Lower lobe of right lung (tissue), 2 donors: Measurements from ENCODE around the gene TAGLN3. TPM values are rescaled to one million over a fixed set of nuclear protein-coding genes. Genes with fewer than 3 reads are reported as not detected.

Source experiments
- ATAC-seq, 2 donors: fragments of 200-7000 bp; cut with Tn5 transposase; one replicate each; pipeline ENCODE4 v1.9.1; 2020 to 2022; ENCODE audit warnings: mild to moderate bottlenecking in 2 of 2, moderate library complexity in 2 of 2
- DNase-seq: peaks from one replicate; pipeline ENCODE4 v3.0.0-alpha.2; 2020
- H3K27ac ChIP-seq: fragments of 200-600 bp; one replicate; pipeline ENCODE4 v1.8.0; 2022
- H3K27me3 ChIP-seq: fragments of 200-600 bp; one replicate; pipeline ENCODE4 v1.8.0; 2022; ENCODE audit warnings: low read depth
- H3K36me3 ChIP-seq: fragments of 200-600 bp; one replicate; pipeline ENCODE4 v1.8.0; 2022; ENCODE audit warnings: mild to moderate bottlenecking
- H3K4me1 ChIP-seq: fragments of 200-600 bp; one replicate; pipeline ENCODE4 v1.8.0; 2022
- H3K4me3 ChIP-seq: fragments of 200-600 bp; one replicate; pipeline ENCODE4 v1.8.0; 2022; ENCODE audit warnings: mild to moderate bottlenecking
- H3K9me3 ChIP-seq: fragments of 200-600 bp; one replicate; pipeline ENCODE4 v1.8.0; 2022
- intact Hi-C: fragments of 100-400 bp; cut with DNase I; formaldehyde crosslinking; loops from one replicate; pipeline ENCODE4 v1.11.0; 2022
- total RNA-seq: library from RNA; stranded (reverse); fragmentation: NEBNext Ultra II Directional; extraction: Animal tissue kit (Norgen Biotek cat#: 25700); gene quantifications from one replicate; pipeline ENCODE4 v1.2.1, GENCODE V29; 2021
- TF ChIP-seq, protein P1 (sequence below): fragments of 200-600 bp; IDR thresholded peaks from one replicate; pipeline ENCODE4 v1.8.0; 2022; ENCODE audit warnings: antibody characterized with exemption, mild to moderate bottlenecking
- donor health status: DM: no; HTN: yes; CAD: no; lungs with severe emphysema.

TAGLN3 gene
- total RNA-seq, 1 donor from 2014 or later: 0.44 TPM

DNA sequence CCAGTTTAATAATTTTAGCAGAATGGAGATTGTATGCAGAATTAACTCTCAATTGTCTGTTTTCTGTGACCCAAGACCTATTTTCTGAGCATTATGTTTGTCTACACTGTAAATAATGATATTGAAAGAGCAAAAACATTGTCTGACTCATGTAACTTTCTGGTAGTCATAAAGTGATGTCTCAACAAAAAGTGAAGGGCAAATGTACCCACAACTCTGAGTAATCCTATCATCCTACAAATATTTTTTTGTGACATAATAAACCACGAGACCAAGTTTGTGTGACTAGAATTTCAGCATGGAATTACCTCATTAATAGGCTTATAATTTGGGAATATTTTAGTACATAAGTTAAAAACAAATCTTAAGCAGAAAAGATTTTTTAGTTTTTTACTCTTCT, 35.3 kb upstream of the TAGLN3 start:
- ATAC-seq (no peak), DNase-seq (no peak)
- Histone ChIP-seq H3K27ac (no peak overlapping the region), H3K9me3 (no peaks in the 10 kb centered on the region), H3K4me1 (peaks cover 16% of the 10 kb centered on the region), H3K27me3 (no peaks in the 10 kb centered on the region), H3K36me3 (peaks cover 5% of the 10 kb centered on the region), H3K4me3 (no peak overlapping the region)
- intact Hi-C loops: loop anchor here (10.0 kb wide), 1 partner anchor 249 kb away; no protein-coding TSS in a partner anchor
- TF ChIP-seq, protein P1, sequence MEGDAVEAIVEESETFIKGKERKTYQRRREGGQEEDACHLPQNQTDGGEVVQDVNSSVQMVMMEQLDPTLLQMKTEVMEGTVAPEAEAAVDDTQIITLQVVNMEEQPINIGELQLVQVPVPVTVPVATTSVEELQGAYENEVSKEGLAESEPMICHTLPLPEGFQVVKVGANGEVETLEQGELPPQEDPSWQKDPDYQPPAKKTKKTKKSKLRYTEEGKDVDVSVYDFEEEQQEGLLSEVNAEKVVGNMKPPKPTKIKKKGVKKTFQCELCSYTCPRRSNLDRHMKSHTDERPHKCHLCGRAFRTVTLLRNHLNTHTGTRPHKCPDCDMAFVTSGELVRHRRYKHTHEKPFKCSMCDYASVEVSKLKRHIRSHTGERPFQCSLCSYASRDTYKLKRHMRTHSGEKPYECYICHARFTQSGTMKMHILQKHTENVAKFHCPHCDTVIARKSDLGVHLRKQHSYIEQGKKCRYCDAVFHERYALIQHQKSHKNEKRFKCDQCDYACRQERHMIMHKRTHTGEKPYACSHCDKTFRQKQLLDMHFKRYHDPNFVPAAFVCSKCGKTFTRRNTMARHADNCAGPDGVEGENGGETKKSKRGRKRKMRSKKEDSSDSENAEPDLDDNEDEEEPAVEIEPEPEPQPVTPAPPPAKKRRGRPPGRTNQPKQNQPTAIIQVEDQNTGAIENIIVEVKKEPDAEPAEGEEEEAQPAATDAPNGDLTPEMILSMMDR: no peak

DNA sequence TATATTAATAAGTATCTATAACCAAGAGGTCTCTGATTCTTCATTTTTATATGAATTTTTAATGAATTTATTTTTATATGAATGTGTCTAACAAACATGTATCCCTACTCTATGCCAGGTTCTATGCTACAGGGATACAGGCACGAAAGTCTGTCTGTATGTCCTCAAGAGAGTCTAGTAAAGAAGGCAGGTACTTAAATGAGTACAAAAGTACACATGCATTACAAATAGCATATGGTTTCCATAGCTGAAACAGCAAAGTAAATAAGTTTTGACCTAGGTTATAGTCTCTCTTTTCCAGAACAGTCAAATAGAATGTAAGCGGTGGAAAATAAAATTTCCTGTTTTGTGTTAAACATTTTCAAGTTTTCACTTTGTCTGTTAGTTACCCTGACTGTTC, 33.2 kb upstream of the TAGLN3 start:
- H3K36me3 ChIP-seq: peaks cover 5% of the 10 kb centered on the region
- no peaks in the 10 kb centered on the region for H3K9me3 ChIP-seq
- no peak for DNase-seq
- H3K27me3 ChIP-seq: no peaks in the 10 kb centered on the region
- H3K4me3 ChIP-seq: no peak overlapping the region
- peaks cover 18% of the 10 kb centered on the region for H3K4me1 ChIP-seq
- H3K27ac ChIP-seq: no peak overlapping the region
- ATAC-seq: no peak
- TF ChIP-seq, protein P1: no peak
- intact Hi-C loops: loop anchor here (10.0 kb wide), 1 partner anchor 251 kb away; no protein-coding TSS in a partner anchor

DNA sequence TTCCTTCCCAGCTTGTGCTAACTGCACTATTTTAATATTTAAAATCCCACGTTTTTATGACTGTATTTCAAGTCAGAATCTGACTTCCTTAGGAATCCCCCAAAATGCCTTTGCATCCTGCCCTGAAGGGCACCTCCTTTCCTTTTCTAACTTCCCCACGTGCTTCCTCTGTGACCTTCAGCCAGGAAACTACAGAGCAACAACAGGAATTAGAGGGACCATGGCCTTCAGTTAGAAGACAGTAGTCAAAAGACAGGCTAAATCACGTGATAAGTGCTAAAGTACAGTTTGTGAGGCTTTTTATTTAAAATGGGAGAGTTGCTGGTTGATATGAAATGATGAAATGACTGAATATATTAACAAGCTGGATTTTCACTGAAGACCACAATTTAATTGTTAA, 31.7 kb upstream of the TAGLN3 start:
- peaks cover 7% of the 10 kb centered on the region for H3K36me3 ChIP-seq
- H3K4me1 ChIP-seq: peaks cover 18% of the 10 kb centered on the region
- H3K27ac ChIP-seq: peak overlapping the region; percentile 21
- ATAC-seq (no peak), DNase-seq (no peak)
- intact Hi-C loops: loop anchor here (10.0 kb wide), 1 partner anchor 252 kb away; no protein-coding TSS in a partner anchor
- no peak overlapping the region for H3K4me3 ChIP-seq
- TF ChIP-seq, protein P1: no peak
- H3K27me3 ChIP-seq: no peaks in the 10 kb centered on the region
- no peaks in the 10 kb centered on the region for H3K9me3 ChIP-seq

DNA sequence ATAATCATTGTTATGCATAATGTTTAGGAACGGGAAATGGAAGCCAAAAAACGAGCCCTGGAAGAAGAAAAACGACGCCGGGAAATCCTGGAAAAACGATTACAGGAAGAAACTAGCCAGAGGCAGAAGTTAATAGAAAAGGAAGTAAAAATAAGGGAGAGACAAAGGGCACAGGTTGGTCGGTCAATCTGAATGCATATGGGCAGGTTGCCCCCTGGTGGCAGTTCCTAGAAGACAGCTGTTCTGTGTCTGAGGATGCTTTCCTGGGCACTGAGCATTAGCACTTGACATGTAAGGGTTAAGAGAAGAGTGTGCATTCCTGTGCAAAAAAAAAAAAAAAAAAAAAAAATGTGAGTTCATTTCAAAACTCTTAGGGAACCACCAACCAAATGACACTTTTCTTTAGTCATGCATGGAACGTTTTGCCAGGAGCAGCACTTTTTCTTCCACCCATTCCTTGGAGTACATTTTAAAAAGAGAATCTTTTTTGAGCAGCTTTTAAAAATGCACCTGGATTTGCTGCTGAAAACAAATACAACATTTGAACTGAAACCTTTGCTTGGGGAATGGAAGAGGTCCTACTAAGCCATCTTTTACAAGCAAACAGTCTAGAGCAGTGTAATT, 31.0 kb upstream of the TAGLN3 start:
- Histone ChIP-seq H3K4me1 (peaks cover 18% of the 10 kb centered on the region), H3K27me3 (no peaks in the 10 kb centered on the region), H3K27ac (no peak overlapping the region), H3K4me3 (no peak overlapping the region), H3K9me3 (no peaks in the 10 kb centered on the region), H3K36me3 (peaks cover 7% of the 10 kb centered on the region)
- TF ChIP-seq, protein P1: peak; percentile 90
- DNase-seq (peak; percentile 74), ATAC-seq (peak; percentile 94 to 95)
- intact Hi-C loops: loop anchor here (10.0 kb wide), 1 partner anchor 253 kb away; no protein-coding TSS in a partner anchor

DNA sequence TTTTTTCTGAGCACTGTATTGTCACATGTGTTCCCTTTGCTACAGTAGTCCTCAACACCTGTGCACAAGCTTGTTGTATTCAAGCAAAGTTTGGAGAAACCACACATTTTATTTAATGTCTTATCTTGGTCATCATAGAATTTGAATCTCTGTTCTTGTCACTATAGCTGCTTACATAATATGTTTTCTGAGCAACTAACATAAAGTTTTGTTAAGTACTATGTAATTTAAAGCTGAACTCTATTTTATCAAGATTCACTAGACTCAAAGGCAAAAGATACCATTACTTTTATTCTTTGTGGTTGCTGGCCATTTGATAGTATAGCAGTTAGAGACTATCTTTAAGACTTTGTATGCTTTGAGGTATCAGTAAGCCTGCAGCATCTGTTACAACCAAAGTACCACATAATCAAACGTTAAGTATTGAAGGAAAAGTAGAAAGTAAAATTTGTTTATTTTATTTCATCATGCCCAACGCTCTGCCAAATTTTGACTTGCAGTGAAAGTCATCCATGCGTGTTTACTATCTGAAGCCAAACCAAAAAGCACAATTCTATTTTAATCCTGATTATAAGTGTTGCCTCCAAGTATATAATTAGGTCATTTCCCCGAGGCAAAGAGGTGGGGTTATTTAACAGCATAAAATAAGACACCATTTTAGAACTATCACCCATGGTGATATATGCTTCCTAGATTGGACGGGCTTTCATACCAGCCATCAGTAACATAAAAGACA, 30.2 kb upstream of the TAGLN3 start:
- Histone ChIP-seq H3K27ac (no peak overlapping the region), H3K9me3 (no peaks in the 10 kb centered on the region), H3K4me1 (peaks cover 18% of the 10 kb centered on the region), H3K36me3 (peaks cover 7% of the 10 kb centered on the region), H3K4me3 (no peak overlapping the region), H3K27me3 (no peaks in the 10 kb centered on the region)
- intact Hi-C loops: loop anchor here (10.0 kb wide), 1 partner anchor 254 kb away; no protein-coding TSS in a partner anchor
- TF ChIP-seq, protein P1: no peak
- DNase-seq (no peak), ATAC-seq (no peak)
